ENCODE measurements around the gene RELN. TPM values are rescaled to one million over a fixed set of nuclear protein-coding genes. Genes with fewer than 3 reads are reported as not detected.
"Not testable (repeated sequence)": the region's sequence is repeated elsewhere in the genome, so short reads cannot be mapped to it uniquely, and the experiment has no call there.

Gene RELN
- total and polyA plus RNA-seq, 3 donors from 2014 or later, result 3.8 to 5.8 (median 5.2) TPM

GRCh38 chr7:103902917-103903316 lies 86.5 kb downstream of the RELN start:
- Histone ChIP-seq H3K36me3 (ENCODE audit: low read depth, missing control alignments) (no peaks in the 10 kb centered on the region), H3K9me3 (no peaks in the 10 kb centered on the region), H3K4me3 (no peak overlapping the region), H3K27ac (no peak overlapping the region), H3K4me1 (no peaks in the 10 kb centered on the region), H3K27me3 (no peaks in the 10 kb centered on the region)
- TF ChIP-seq POLR2A (IDR thresholded peaks at IDR 0.05), result no peak
- TF ChIP-seq CTCF (IDR thresholded peaks at IDR 0.05), result no peak
- intact Hi-C loops (cut with DNase I; ENCODE audit: low total_unique reads), result no loop called here
- 37 to 40% methylated on average over 3 of the region's 3 CpGs for WGBS, 2 donors
- DNase-seq, result no peak

- intact Hi-C loops (cut with DNase I; ENCODE audit: low total_unique reads); H3K4me3 ChIP-seq: not testable (repeated sequence)
Measured at GRCh38 chr7:103896826-103897225, 92.6 kb downstream of the RELN start.

GRCh38 chr7:103894656-103895596 lies 94.5 kb downstream of the RELN start:
- WGBS, 2 donors, result 46 to 47% methylated on average over 10 of the region's 10 CpGs
- no peak for DNase-seq

More at GRCh38 chr7:103896826-103897225, 92.6 kb downstream of the RELN start:
- not testable (repeated sequence) for H3K27ac ChIP-seq; DNase-seq; H3K36me3 ChIP-seq (ENCODE audit: low read depth, missing control alignments); H3K9me3 ChIP-seq; H3K27me3 ChIP-seq; H3K4me1 ChIP-seq
- WGBS, 2 donors, result 84 to 94% methylated on average over 4 of the region's 4 CpGs

GRCh38 chr7:103893350-103893749 lies 96.1 kb downstream of the RELN start:
- H3K27ac ChIP-seq, result no peak overlapping the region
- H3K9me3 ChIP-seq, result no peaks in the 10 kb centered on the region
- H3K4me1 ChIP-seq, result no peaks in the 10 kb centered on the region
- no peak overlapping the region for H3K4me3 ChIP-seq
- no peaks in the 10 kb centered on the region for H3K36me3 ChIP-seq (ENCODE audit: low read depth, missing control alignments)
- DNase-seq, result no peak
- WGBS, 2 donors, result 75 to 95% methylated on average over 2 of the region's 2 CpGs
- intact Hi-C loops (cut with DNase I; ENCODE audit: low total_unique reads), result no loop called here
- H3K27me3 ChIP-seq, result no peaks in the 10 kb centered on the region
- no peak for TF ChIP-seq CTCF (IDR thresholded peaks at IDR 0.05)
- no peak for TF ChIP-seq POLR2A (IDR thresholded peaks at IDR 0.05)

More at GRCh38 chr7:103894656-103895596, 94.5 kb downstream of the RELN start:
- intact Hi-C loops (cut with DNase I; ENCODE audit: low total_unique reads), result no loop called here
- Histone ChIP-seq H3K36me3 (ENCODE audit: low read depth, missing control alignments) (no peaks in the 10 kb centered on the region), H3K27me3 (no peaks in the 10 kb centered on the region), H3K4me1 (no peaks in the 10 kb centered on the region), H3K27ac (no peak overlapping the region), H3K4me3 (no peak overlapping the region), H3K9me3 (no peaks in the 10 kb centered on the region)
- no peak for TF ChIP-seq CTCF (IDR thresholded peaks at IDR 0.05)
- no peak for TF ChIP-seq POLR2A (IDR thresholded peaks at IDR 0.05)

GRCh38 chr7:103889451-103889850 lies 100.0 kb downstream of the RELN start:
- Histone ChIP-seq H3K9me3 (no peaks in the 10 kb centered on the region), H3K4me3 (no peak overlapping the region), H3K36me3 (ENCODE audit: low read depth, missing control alignments) (no peaks in the 10 kb centered on the region), H3K27ac (no peak overlapping the region), H3K4me1 (no peaks in the 10 kb centered on the region), H3K27me3 (no peaks in the 10 kb centered on the region)
- WGBS, 2 donors, result 25 to 26% methylated on average over 3 of the region's 3 CpGs
- no peak for TF ChIP-seq POLR2A (IDR thresholded peaks at IDR 0.05)
- no peak for TF ChIP-seq CTCF (IDR thresholded peaks at IDR 0.05)
- no peak for DNase-seq
- intact Hi-C loops (cut with DNase I; ENCODE audit: low total_unique reads), result no loop called here

Measured in testis (tissue), 3 donors.